HG03135 (cell line): ENCODE measurements around the gene PRDM16.

Source experiments
- ATAC-seq: cut with Tn5 transposase; IDR thresholded peaks from one replicate; pipeline ENCODE4 v1.9.1; 2021; ENCODE audit warnings: mild to moderate bottlenecking, moderate library complexity; ENCODE audit not compliant: unreplicated experiment

The PRDM16 gene

GRCh38 chr1:3290915-3291314 lies 221.9 kb downstream of the PRDM16 start:
- ATAC-seq = no peak

- ATAC-seq = no peak
Measured at GRCh38 chr1:3292051-3292722, 223.2 kb downstream of the PRDM16 start.

- ATAC-seq = no peak
Measured at GRCh38 chr1:3292868-3293562, 224.0 kb downstream of the PRDM16 start.

GRCh38 chr1:3293563-3294080 lies 224.6 kb downstream of the PRDM16 start:
- no peak for ATAC-seq

GRCh38 chr1:3294450-3294849 lies 225.4 kb downstream of the PRDM16 start:
- ATAC-seq = no peak

- no peak for ATAC-seq
Measured at GRCh38 chr1:3295846-3296245, 226.8 kb downstream of the PRDM16 start.

- ATAC-seq = no peak
Measured at GRCh38 chr1:3296326-3296725, 227.3 kb downstream of the PRDM16 start.

- no peak for ATAC-seq
Measured at GRCh38 chr1:3296826-3297225, 227.8 kb downstream of the PRDM16 start.

GRCh38 chr1:3297756-3298155 lies 228.8 kb downstream of the PRDM16 start:
- no peak for ATAC-seq

- ATAC-seq = no peak
Measured at GRCh38 chr1:3298197-3298596, 229.2 kb downstream of the PRDM16 start.

GRCh38 chr1:3304246-3304645 lies 235.2 kb downstream of the PRDM16 start:
- no peak for ATAC-seq

- no peak for ATAC-seq
Measured at GRCh38 chr1:3304692-3305091, 235.7 kb downstream of the PRDM16 start.

- no peak for ATAC-seq
Measured at GRCh38 chr1:3305156-3305555, 236.2 kb downstream of the PRDM16 start.

GRCh38 chr1:3306583-3307291 lies 237.7 kb downstream of the PRDM16 start:
- no peak for ATAC-seq

- ATAC-seq = no peak
Measured at GRCh38 chr1:3307359-3307758, 238.4 kb downstream of the PRDM16 start.

- ATAC-seq = no peak
Measured at GRCh38 chr1:3308053-3308452, 239.1 kb downstream of the PRDM16 start.

GRCh38 chr1:3310718-3311400 lies 241.9 kb downstream of the PRDM16 start:
- no peak for ATAC-seq

GRCh38 chr1:3311711-3312110 lies 242.7 kb downstream of the PRDM16 start:
- ATAC-seq = no peak

- no peak for ATAC-seq
Measured at GRCh38 chr1:3312310-3312897, 243.4 kb downstream of the PRDM16 start.

- no peak for ATAC-seq
Measured at GRCh38 chr1:3312898-3313575, 244.0 kb downstream of the PRDM16 start.
